Panc1 (cell line): ENCODE data around the gene PCBD1. TPM values are rescaled to one million over a fixed set of nuclear protein-coding genes. Genes with fewer than 3 reads are reported as not detected.

Source experiments
- ATAC-seq: fragments of 200-7000 bp; cut with Tn5 transposase; 2 replicates; pipeline ENCODE4 v1.9.1; 2020; ENCODE audit warnings: mild to moderate bottlenecking, moderate library complexity
- BruUV-seq: library from RNA; stranded (reverse); fragments of 400-500 nt; replicated peaks from 2 replicates; lab custom pipeline; 2021; lab: Mats Ljungman, UMichigan
- CTCF ChIA-PET: fragments of 300-600 bp; sonication (Branson Sonifier 250); formaldehyde crosslinking; loops from one replicate; lab custom pipeline; 2022; ENCODE audit warnings: antibody characterized with exemption; lab: Charles Lee
- POLR2A ChIA-PET: fragments of 300-600 bp; sonication (Branson Sonifier 250); formaldehyde crosslinking; loops from one replicate; lab custom pipeline; 2022; ENCODE audit warnings: antibody characterized with exemption; lab: Charles Lee
- DNase-seq: peaks from one replicate; pipeline ENCODE4 v3.0.0-alpha.2; 2010; ENCODE audit warnings: low read depth, low spot score
- H3K27ac ChIP-seq: 2 replicates; pipeline ENCODE4 v1.5.1; 2011; ENCODE audit warnings: mild to moderate bottlenecking, low read length, inconsistent platforms
- H3K27me3 ChIP-seq: fragments of 200-500 bp; sonication (Bioruptor generic); 2 replicates; pipeline ENCODE4 v1.6.0; 2014; ENCODE audit warnings: low read length, inconsistent platforms; ENCODE audit not compliant: control insufficient read depth, insufficient read depth
- H3K36me3 ChIP-seq: fragments of 200-500 bp; sonication (Bioruptor generic); 2 replicates; pipeline ENCODE4 v1.5.1; 2014; ENCODE audit warnings: inconsistent platforms, mild to moderate bottlenecking, low read length, moderate library complexity; ENCODE audit not compliant: control insufficient read depth, insufficient read depth
- H3K4me1 ChIP-seq: 2 replicates; pipeline ENCODE4 v1.5.1; 2011; ENCODE audit warnings: inconsistent platforms, mild to moderate bottlenecking, low read length, moderate library complexity; ENCODE audit not compliant: control insufficient read depth, insufficient read depth
- H3K4me3 ChIP-seq, 2 experiments: 2 replicates each; pipeline ENCODE4 v1.5.1; 2011 to 2012; ENCODE audit warnings: low read depth in 2 of 2, low read length in 2 of 2, mild to moderate bottlenecking in 2 of 2, inconsistent platforms in 1 of 2, moderate library complexity in 1 of 2
- H3K9me3 ChIP-seq: fragments of 200-500 bp; sonication (Bioruptor generic); 2 replicates; pipeline ENCODE4 v1.5.1; 2014; ENCODE audit warnings: low read depth, mild to moderate bottlenecking, inconsistent platforms, low read length, moderate library complexity; ENCODE audit not compliant: control insufficient read depth, insufficient read depth
- CTCF ChIP-seq: fragments of 450-650 bp; IDR thresholded peaks from 2 replicates; pipeline ENCODE4 v1.5.1; 2017; ENCODE audit warnings: mild to moderate bottlenecking
- POLR2AphosphoS5 ChIP-seq: IDR thresholded peaks from 2 replicates; pipeline ENCODE4 v1.6.1; 2012; ENCODE audit warnings: mild to moderate bottlenecking, low read depth, low read length, moderate library complexity
- REST ChIP-seq, 2 experiments: IDR thresholded peaks; 2 replicates each; pipeline ENCODE4 v1.6.1; 2011 to 2012; ENCODE audit warnings: low read depth in 2 of 2, control low read depth in 1 of 2, low read length in 1 of 2, mild to moderate bottlenecking in 1 of 2, moderate library complexity in 1 of 2; ENCODE audit not compliant: insufficient read depth in 1 of 2
- SIN3A ChIP-seq: IDR thresholded peaks from 2 replicates; pipeline ENCODE4 v1.6.1; 2012; ENCODE audit warnings: low read depth, mild to moderate bottlenecking, low read length, moderate library complexity, borderline replicate concordance; ENCODE audit not compliant: insufficient read depth
- TCF7L2 ChIP-seq: IDR thresholded peaks from 2 replicates; pipeline ENCODE4 v1.6.1; 2011; ENCODE audit warnings: mild to moderate bottlenecking, low read depth, low read length, inconsistent platforms
- in situ Hi-C: cut with HindIII; loops from 2 replicates; pipeline ENCODE4 v1.10.0; 2016; ENCODE audit warnings: low sequenced_read_pairs, low pct_unique_long_range_greater_than_20kb
- intact Hi-C: fragments of 100-400 bp; cut with micrococcal nuclease; formaldehyde crosslinking; loops from one replicate; pipeline ENCODE4 v1.10.0; 2022; ENCODE audit not compliant: unreplicated experiment
- total RNA-seq: library from RNA; stranded (reverse); gene quantifications from one replicate; pipeline ENCODE4 v1.2.1, GENCODE V29; 2021; ENCODE audit not compliant: unreplicated experiment

The PCBD1 gene
- total RNA-seq, 1 experiment from 2014 or later = 122 TPM

GRCh38 chr10:70917226-70917625, 28.9 kb upstream of the PCBD1 start:
- Histone ChIP-seq H3K27ac (no peak overlapping the region), H3K36me3 (no peaks in the 10 kb centered on the region), H3K4me1 (no peaks in the 10 kb centered on the region), H3K4me3 (no peak overlapping the region), H3K27me3 (peaks cover 18% of the 10 kb centered on the region), H3K9me3 (no peaks in the 10 kb centered on the region)
- ChIA-PET CTCF (no interaction called here), POLR2A (no interaction called here)
- no TSS peak for BruUV-seq
- ATAC-seq = no peak
- intact Hi-C loops (no loop called here), in situ Hi-C loops (no loop called here)
- no peak for DNase-seq
- TF ChIP-seq REST (IDR thresholded peaks at IDR 0.05; ENCODE audit: insufficient read depth in 1 of 2, low read depth in 2 of 2, low read length in 1 of 2) (no peak), CTCF (no peak), SIN3A (no peak)

GRCh38 chr10:70916241-70916640, 27.9 kb upstream of the PCBD1 start:
- BruUV-seq = no TSS peak
- Histone ChIP-seq H3K36me3 (no peaks in the 10 kb centered on the region), H3K9me3 (no peaks in the 10 kb centered on the region), H3K27me3 (peaks cover 8% of the 10 kb centered on the region), H3K4me3 (no peak overlapping the region), H3K4me1 (no peaks in the 10 kb centered on the region), H3K27ac (no peak overlapping the region)
- DNase-seq (no peak), ATAC-seq (no peak)
- POLR2A ChIA-PET = no interaction called here
- intact Hi-C loops (no loop called here), in situ Hi-C loops (no loop called here)
- TF ChIP-seq REST (IDR thresholded peaks at IDR 0.05; ENCODE audit: insufficient read depth in 1 of 2, low read depth in 2 of 2, low read length in 1 of 2) = no peak
- no peak for TF ChIP-seq TCF7L2
- no peak for TF ChIP-seq POLR2AphosphoS5
- TF ChIP-seq CTCF = no peak
- TF ChIP-seq SIN3A = no peak
- CTCF ChIA-PET = no interaction called here
